ENCODE results near the gene PHTF1. TPM values are rescaled to one million over a fixed set of nuclear protein-coding genes. Genes with fewer than 3 reads are reported as not detected.

Gene PHTF1
- total RNA-seq, 1 donor from 2014 or later = 12.3 TPM

DNA sequence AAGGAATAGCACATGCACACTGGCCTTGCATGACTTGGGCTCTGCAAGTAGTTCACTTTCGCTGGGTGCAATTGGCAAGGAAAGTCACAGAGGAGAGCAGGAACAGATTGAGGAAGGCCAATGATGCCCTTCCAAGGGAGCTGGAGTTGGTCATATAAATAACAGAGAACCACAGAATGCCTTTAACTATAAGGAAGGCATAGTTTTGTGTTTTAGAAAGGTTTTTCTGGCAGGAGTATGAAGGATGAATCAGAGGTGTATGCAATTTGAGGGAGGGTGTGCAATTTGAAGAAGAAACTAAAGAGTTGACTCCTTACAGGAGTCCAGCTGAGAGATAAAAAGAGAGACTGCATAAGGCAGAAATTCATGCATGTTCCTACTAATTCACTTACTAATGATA, 112.1 kb downstream of the PHTF1 start:
- intact Hi-C loops (cut with DNase I) = no loop called here
- DNase-seq (ENCODE audit: low spot score) = no peak
- ATAC-seq = no peak

Other genes with a start within 250 kb of the PHTF1 start
- 22.3 TPM for gene RSBN1, start 53.0 kb upstream of the PHTF1 start, total RNA-seq
- gene PTPN22, start 112.2 kb upstream of the PHTF1 start, total RNA-seq = 4.1 TPM
- 0.85 TPM for gene BCL2L15, start 128.1 kb upstream of the PHTF1 start, total RNA-seq
- 21.2 TPM for gene AP4B1, start 145.3 kb upstream of the PHTF1 start, total RNA-seq
- 5.3 TPM for gene DCLRE1B, start 145.8 kb upstream of the PHTF1 start, total RNA-seq
- gene HIPK1, start 169.8 kb upstream of the PHTF1 start, total RNA-seq = 91.2 TPM
- 46.0 TPM for gene OLFML3, start 220.0 kb upstream of the PHTF1 start, total RNA-seq